GM19351 (cell line): Measurements from ENCODE around the gene GABBR1.

Source experiments
- ATAC-seq: cut with Tn5 transposase; IDR thresholded peaks from one replicate; pipeline ENCODE4 v1.9.1; 2021; ENCODE audit warnings: mild to moderate bottlenecking, moderate library complexity; ENCODE audit not compliant: unreplicated experiment

Gene GABBR1

GRCh38 chr6:29530671-29531310 is 102.2 kb downstream of the GABBR1 start:
- ATAC-seq, result no peak

- no peak for ATAC-seq
Observed at GRCh38 chr6:29529956-29530355, 103.0 kb downstream of the GABBR1 start.

- ATAC-seq, result no peak
Observed at GRCh38 chr6:29528988-29529560, 103.9 kb downstream of the GABBR1 start.

GRCh38 chr6:29528300-29528931 is 104.6 kb downstream of the GABBR1 start:
- no peak for ATAC-seq

GRCh38 chr6:29527564-29527963 is 105.4 kb downstream of the GABBR1 start:
- ATAC-seq, result no peak

GRCh38 chr6:29527126-29527525 is 105.9 kb downstream of the GABBR1 start:
- no peak for ATAC-seq

GRCh38 chr6:29525311-29525639 is 107.7 kb downstream of the GABBR1 start:
- ATAC-seq, result no peak

- ATAC-seq, result no peak
Observed at GRCh38 chr6:29524444-29525310, 108.3 kb downstream of the GABBR1 start.

- ATAC-seq, result no peak
Observed at GRCh38 chr6:29524044-29524443, 108.9 kb downstream of the GABBR1 start.

- ATAC-seq, result no peak
Observed at GRCh38 chr6:29522227-29522626, 110.8 kb downstream of the GABBR1 start.

GRCh38 chr6:29521006-29521680 is 111.8 kb downstream of the GABBR1 start:
- no peak for ATAC-seq

GRCh38 chr6:29520232-29520631 is 112.8 kb downstream of the GABBR1 start:
- no peak for ATAC-seq

- ATAC-seq, result no peak
Observed at GRCh38 chr6:29519291-29520010, 113.5 kb downstream of the GABBR1 start.

- no peak for ATAC-seq
Observed at GRCh38 chr6:29517728-29518440, 115.1 kb downstream of the GABBR1 start.

GRCh38 chr6:29517245-29517644 is 115.7 kb downstream of the GABBR1 start:
- no peak for ATAC-seq

GRCh38 chr6:29516108-29516507 is 116.9 kb downstream of the GABBR1 start:
- no peak for ATAC-seq

- no peak for ATAC-seq
Observed at GRCh38 chr6:29510746-29511300, 122.2 kb downstream of the GABBR1 start.

GRCh38 chr6:29510202-29510601 is 122.8 kb downstream of the GABBR1 start:
- ATAC-seq, result no peak
